ENCODE results near the gene TMEM174. TPM values are rescaled to one million over a fixed set of nuclear protein-coding genes. Genes with fewer than 3 reads are reported as not detected.
"Not testable (repeated sequence)": the region's sequence is repeated elsewhere in the genome, so short reads cannot be mapped to it uniquely, and the experiment has no call there.

TMEM174 gene
- total RNA-seq, 1 donor from 2014 or later: not detected

- H3K4me3 ChIP-seq (ENCODE audit: low read depth, low read length): peak overlapping the region; percentile 24
- TF ChIP-seq CTCF (conservative IDR thresholded peaks at IDR 0.05; ENCODE audit: low read depth, low read length): no peak
- DNase-seq (ENCODE audit: low read depth): peak; percentile 65
These were observed 40.6 kb downstream of the TMEM174 start for GRCh38 chr5:73213566-73213998.

- TF ChIP-seq CTCF (conservative IDR thresholded peaks at IDR 0.05; ENCODE audit: low read depth, low read length): no peak
- no peak for DNase-seq (ENCODE audit: low read depth)
- no peak overlapping the region for H3K4me3 ChIP-seq (ENCODE audit: low read depth, low read length)
These were observed 41.3 kb downstream of the TMEM174 start for GRCh38 chr5:73214306-73214705.

GRCh38 chr5:73214996-73215395 lies 42.0 kb downstream of the TMEM174 start:
- no peak for DNase-seq (ENCODE audit: low read depth)
- TF ChIP-seq CTCF (conservative IDR thresholded peaks at IDR 0.05; ENCODE audit: low read depth, low read length): no peak
- peak overlapping the region; percentile 7 for H3K4me3 ChIP-seq (ENCODE audit: low read depth, low read length)

GRCh38 chr5:73215531-73215890 lies 42.5 kb downstream of the TMEM174 start:
- H3K4me3 ChIP-seq (ENCODE audit: low read depth, low read length): peak overlapping the region; percentile 64
- no peak for DNase-seq (ENCODE audit: low read depth)
- no peak for TF ChIP-seq CTCF (conservative IDR thresholded peaks at IDR 0.05; ENCODE audit: low read depth, low read length)

GRCh38 chr5:73215891-73216610 lies 43.1 kb downstream of the TMEM174 start:
- TF ChIP-seq CTCF (conservative IDR thresholded peaks at IDR 0.05; ENCODE audit: low read depth, low read length): peak; percentile 69
- no peak for DNase-seq (ENCODE audit: low read depth)
- peak overlapping the region; percentile 64 for H3K4me3 ChIP-seq (ENCODE audit: low read depth, low read length)

GRCh38 chr5:73218552-73219171 lies 45.7 kb downstream of the TMEM174 start:
- TF ChIP-seq CTCF (conservative IDR thresholded peaks at IDR 0.05; ENCODE audit: low read depth, low read length): peak; percentile 66
- H3K4me3 ChIP-seq (ENCODE audit: low read depth, low read length): no peak overlapping the region
- DNase-seq (ENCODE audit: low read depth): no peak

GRCh38 chr5:73219336-73219735 lies 46.3 kb downstream of the TMEM174 start:
- not testable (repeated sequence) for DNase-seq (ENCODE audit: low read depth)

More at GRCh38 chr5:73219336-73219735, 46.3 kb downstream of the TMEM174 start:
- not testable (repeated sequence) for H3K4me3 ChIP-seq (ENCODE audit: low read depth, low read length)
